ENCODE measurements around the gene EDEM3. TPM values are rescaled to one million over a fixed set of nuclear protein-coding genes. Genes with fewer than 3 reads are reported as not detected.

The EDEM3 gene
- total and polyA plus RNA-seq, 11 donors, result 7.2 to 28.6 (median 17.6) TPM

- WGBS, 4 donors, result 65 to 80% (median 79%) methylated on average over 1 of the region's 1 CpG
- TF ChIP-seq POLR2A (IDR thresholded peaks at IDR 0.05) (no peak), CTCF (IDR thresholded peaks at IDR 0.05) (no peak)
Measured at GRCh38 chr1:184643661-184644060, 111.0 kb downstream of the EDEM3 start.

GRCh38 chr1:184641894-184642293, 112.8 kb downstream of the EDEM3 start:
- H3K27me3 ChIP-seq, result no peaks in the 10 kb centered on the region
- 66 to 78% (median 71%) methylated on average over 2 of the region's 2 CpGs for WGBS, 4 donors
- no peaks in the 10 kb centered on the region for H3K9me3 ChIP-seq
- H3K27ac ChIP-seq, result no peak overlapping the region
- H3K4me1 ChIP-seq, result peaks cover 0 to 11% (median 0%) of the 10 kb centered on the region in 12 donors
- TF ChIP-seq POLR2A (IDR thresholded peaks at IDR 0.05) (no peak), CTCF (IDR thresholded peaks at IDR 0.05) (no peak)
- H3K4me3 ChIP-seq, result no peak overlapping the region
- no peak for DNase-seq
- H3K36me3 ChIP-seq, result no peaks in the 10 kb centered on the region
- ATAC-seq, result no peak
- intact Hi-C loops (cut with DNase I), result no loop called here

More at GRCh38 chr1:184643661-184644060, 111.0 kb downstream of the EDEM3 start:
- Histone ChIP-seq H3K27me3 (no peaks in the 10 kb centered on the region), H3K4me3 (no peak overlapping the region), H3K9me3 (no peaks in the 10 kb centered on the region), H3K27ac (no peak overlapping the region), H3K36me3 (no peaks in the 10 kb centered on the region), H3K4me1 (peaks cover 0 to 18% (median 6%) of the 10 kb centered on the region in 12 donors)
- no peak for DNase-seq
- ATAC-seq, result no peak
- intact Hi-C loops (cut with DNase I), result no loop called here

- WGBS, 4 donors, result 96 to 97% (median 96%) methylated on average over 3 of the region's 3 CpGs
- Histone ChIP-seq H3K4me1 (peaks cover 0 to 8% (median 0%) of the 10 kb centered on the region in 12 donors), H3K9me3 (no peaks in the 10 kb centered on the region), H3K27me3 (no peaks in the 10 kb centered on the region), H3K27ac (no peak overlapping the region), H3K4me3 (no peak overlapping the region), H3K36me3 (no peaks in the 10 kb centered on the region)
- TF ChIP-seq POLR2A (IDR thresholded peaks at IDR 0.05), result no peak
- no peak for ATAC-seq
- intact Hi-C loops (cut with DNase I), result no loop called here
- DNase-seq, result no peak
Measured at GRCh38 chr1:184640505-184640904, 114.2 kb downstream of the EDEM3 start.

Other genes with a start within 250 kb of the EDEM3 start
- gene NIBAN1, start 219.7 kb upstream of the EDEM3 start, total RNA-seq, result 100 to 1,000 TPM; 223 to 609 (median 282) TPM
- gene NIBAN1, start 219.7 kb upstream of the EDEM3 start, polyA plus RNA-seq, result 100 to 1,000 TPM in 1 of 2 donors, 10 to 100 TPM in 1; 86.0 to 132 TPM

Measured in heart left ventricle (tissue), 16 donors.